SH-SY5Y (cell line): ENCODE measurements around the gene DNAJC6.

ENCODE experiments used
- GATA2 ChIP-seq: IDR thresholded peaks from 2 replicates; pipeline ENCODE4 v1.6.1; 2011; ENCODE audit warnings: mild to moderate bottlenecking, low read depth, low read length
- GATA3 ChIP-seq: IDR thresholded peaks from 2 replicates; pipeline ENCODE4 v1.6.1; 2011; ENCODE audit warnings: low read depth, mild to moderate bottlenecking, low read length, moderate library complexity

DNA sequence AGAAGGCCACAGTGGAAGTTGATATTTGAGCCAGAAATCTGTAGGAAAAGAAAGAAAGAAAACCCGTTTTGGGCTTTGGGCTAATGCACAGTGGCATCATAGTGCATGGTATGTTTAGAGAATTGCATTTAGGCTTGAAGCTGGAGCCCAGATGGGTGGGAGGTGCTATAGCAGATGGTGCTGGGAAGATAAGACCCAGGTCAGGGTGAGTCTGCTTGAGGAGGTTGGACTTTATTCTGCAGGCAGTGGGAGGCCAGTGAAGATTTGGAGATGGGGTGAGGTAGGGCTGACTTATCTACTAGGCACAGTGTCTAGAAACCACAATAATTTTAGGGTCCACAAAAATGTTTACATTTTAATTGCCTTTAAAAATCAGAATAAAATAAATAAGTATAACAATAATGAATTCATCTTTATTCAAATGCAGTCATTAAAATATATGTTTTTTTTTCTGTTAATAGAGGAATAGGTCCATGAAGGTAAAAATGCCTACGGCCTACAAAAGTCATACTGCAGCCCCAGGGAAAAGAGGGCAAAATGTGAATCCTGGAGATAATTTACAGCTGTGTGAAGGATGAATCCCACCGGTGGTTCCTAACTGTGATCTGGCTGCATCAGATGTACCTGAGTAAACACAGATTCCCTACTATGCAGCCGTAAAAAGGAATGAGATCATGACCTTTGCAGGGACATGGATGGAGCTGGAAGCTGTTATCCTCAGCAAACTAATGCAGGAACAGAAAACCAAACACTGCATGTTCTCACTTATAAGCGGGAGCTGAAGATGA lies 8.7 kb downstream of the DNAJC6 start:
- peak; percentile 85 for TF ChIP-seq GATA2
- TF ChIP-seq GATA3: peak; percentile 72; the same call in 1 of the 2 replicates
